ENCODE results near the gene RAB18. TPM values are rescaled to one million over a fixed set of nuclear protein-coding genes. Genes with fewer than 3 reads are reported as not detected.

RAB18 gene
- 100 to 1,000 TPM in 7 of 9 donors, 10 to 100 TPM in 2; 39.8 to 145 (median 128) TPM for total RNA-seq
- 10 to 100 TPM; 28.4 to 66.4 TPM for polyA plus RNA-seq
- long read RNA-seq, donor 1, full-length matches to known transcripts: 107 of 118 reads
- long read RNA-seq, donor 1, partial matches to known transcripts: 4 of 118 reads
- long read RNA-seq, donor 1, other reads (novel, unspliced or antisense): 7 of 118 reads
- long read RNA-seq, donor 2, full-length matches to known transcripts: 303 of 329 reads
- long read RNA-seq, donor 2, partial matches to known transcripts: 4 of 329 reads
- long read RNA-seq, donor 2, other reads (novel, unspliced or antisense): 22 of 329 reads
- long read RNA-seq, donor 3, full-length matches to known transcripts: 88 of 97 reads
- long read RNA-seq, donor 3, partial matches to known transcripts: 1 of 97 reads
- long read RNA-seq, donor 3, other reads (novel, unspliced or antisense): 8 of 97 reads

DNA sequence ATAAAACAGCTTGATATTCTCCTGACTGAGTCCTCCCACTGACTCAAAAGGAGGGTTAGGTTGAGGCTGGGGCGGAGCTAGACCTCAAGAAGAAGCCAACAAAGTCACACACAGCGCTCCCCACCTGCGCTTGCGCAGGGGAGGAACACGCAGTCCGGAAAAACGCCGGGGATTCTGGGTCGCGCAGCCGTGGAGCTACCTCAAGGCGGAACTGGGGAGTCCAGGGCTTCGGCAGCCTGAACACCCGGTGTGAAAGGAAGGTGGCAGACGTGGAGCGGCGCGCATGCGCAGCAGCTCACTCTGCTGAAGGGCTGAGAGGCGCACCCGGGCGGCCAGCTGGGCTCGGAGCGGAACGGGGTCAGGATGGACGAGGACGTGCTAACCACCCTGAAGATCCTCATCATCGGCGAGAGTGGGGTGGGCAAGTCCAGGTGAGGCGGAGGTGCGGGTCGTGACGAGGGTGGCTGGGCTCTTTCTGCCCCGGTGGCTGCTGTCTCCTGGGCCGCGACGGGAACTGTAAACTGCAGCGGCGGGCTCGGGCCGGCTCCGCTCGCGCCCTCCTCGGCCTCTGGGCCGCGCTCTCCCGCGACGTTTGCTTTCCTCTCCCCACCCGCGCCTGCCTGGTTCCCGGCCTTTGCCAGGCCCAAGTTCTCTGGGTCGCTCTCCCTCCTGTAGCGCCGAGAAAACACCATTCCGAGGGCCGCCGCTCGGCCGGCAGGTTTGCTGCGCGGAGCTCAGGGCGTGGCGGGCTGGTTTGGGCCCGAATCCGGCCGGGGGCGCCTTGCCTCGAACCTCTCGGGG lies at the start of gene RAB18:
Gene RAB18 (plus strand): TSS at position 298 of the 801 bp plus-strand sequence. CDS start 66 bp downstream, at position 364.
- peaks cover 0 to 6% (median 0%) of the 10 kb centered on the region in 9 donors for H3K36me3 ChIP-seq
- DNase-seq (peak; percentile 97 to 99 (median 99)), ATAC-seq (peak; percentile 99 to 100 (median 100))
- WGBS, 4 donors: 0% methylated on average over 27 to 71 of the region's 71 CpGs
- intact Hi-C loops (cut with DNase I): loop anchor here in 1 of 10 donors (10.0 kb wide), 1 partner anchor 259 kb away; the partner anchor contains the start of gene ACBD5
- no peaks in the 10 kb centered on the region for H3K9me3 ChIP-seq
- peaks cover 0 to 46% (median 31%) of the 10 kb centered on the region in 12 donors for H3K4me1 ChIP-seq
- TF ChIP-seq POLR2A (IDR thresholded peaks at IDR 0.05): peak in 1 of 2 donors; percentile 84
- TF ChIP-seq, protein P1, sequence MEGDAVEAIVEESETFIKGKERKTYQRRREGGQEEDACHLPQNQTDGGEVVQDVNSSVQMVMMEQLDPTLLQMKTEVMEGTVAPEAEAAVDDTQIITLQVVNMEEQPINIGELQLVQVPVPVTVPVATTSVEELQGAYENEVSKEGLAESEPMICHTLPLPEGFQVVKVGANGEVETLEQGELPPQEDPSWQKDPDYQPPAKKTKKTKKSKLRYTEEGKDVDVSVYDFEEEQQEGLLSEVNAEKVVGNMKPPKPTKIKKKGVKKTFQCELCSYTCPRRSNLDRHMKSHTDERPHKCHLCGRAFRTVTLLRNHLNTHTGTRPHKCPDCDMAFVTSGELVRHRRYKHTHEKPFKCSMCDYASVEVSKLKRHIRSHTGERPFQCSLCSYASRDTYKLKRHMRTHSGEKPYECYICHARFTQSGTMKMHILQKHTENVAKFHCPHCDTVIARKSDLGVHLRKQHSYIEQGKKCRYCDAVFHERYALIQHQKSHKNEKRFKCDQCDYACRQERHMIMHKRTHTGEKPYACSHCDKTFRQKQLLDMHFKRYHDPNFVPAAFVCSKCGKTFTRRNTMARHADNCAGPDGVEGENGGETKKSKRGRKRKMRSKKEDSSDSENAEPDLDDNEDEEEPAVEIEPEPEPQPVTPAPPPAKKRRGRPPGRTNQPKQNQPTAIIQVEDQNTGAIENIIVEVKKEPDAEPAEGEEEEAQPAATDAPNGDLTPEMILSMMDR (IDR thresholded peaks at IDR 0.05): peak in 4 of 12 donors; percentile 13 to 34 (median 22)
- peak within 1 kb of the TSS; percentile 49 to 98 (median 89) for H3K4me3 ChIP-seq
- peak within 1 kb of the TSS; percentile 73 to 92 (median 86) for H3K27ac ChIP-seq
- no peaks in the 10 kb centered on the region for H3K27me3 ChIP-seq

DNA sequence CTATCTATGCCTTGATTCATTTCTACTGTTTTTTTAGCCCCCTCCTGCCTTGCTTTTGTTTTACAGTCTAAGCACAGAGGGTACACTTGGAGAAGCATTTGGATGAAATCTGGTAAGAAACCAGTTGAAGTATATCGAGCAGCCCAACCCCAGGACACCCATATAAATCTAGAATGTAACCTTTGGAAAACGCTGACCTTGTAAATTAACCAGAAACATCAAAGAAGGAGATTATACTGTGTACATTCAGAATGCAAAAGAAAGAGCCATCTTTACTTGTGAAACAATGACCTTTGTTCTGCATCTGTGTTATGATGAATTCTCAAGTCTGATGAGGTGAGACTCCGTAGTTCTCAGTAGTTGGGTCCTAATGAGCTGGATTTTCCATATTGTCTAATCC lies 49.3 kb upstream of the RAB18 start:
- peaks cover 0 to 7% (median 0%) of the 10 kb centered on the region in 12 donors for H3K4me1 ChIP-seq
- ATAC-seq (no peak), DNase-seq (no peak)
- H3K4me3 ChIP-seq: no peak overlapping the region
- no peak overlapping the region for H3K27ac ChIP-seq
- TF ChIP-seq, protein P1 (IDR thresholded peaks at IDR 0.05): no peak
- TF ChIP-seq POLR2A (IDR thresholded peaks at IDR 0.05): no peak
- intact Hi-C loops (cut with DNase I): loop anchor here in 1 of 10 donors (10.0 kb wide), 1 partner anchor 790 kb away; no protein-coding TSS in a partner anchor
- no peaks in the 10 kb centered on the region for H3K36me3 ChIP-seq
- H3K9me3 ChIP-seq: no peaks in the 10 kb centered on the region
- H3K27me3 ChIP-seq: peaks cover 0 to 14% (median 0%) of the 10 kb centered on the region in 9 donors
- 73 to 79% (median 75%) methylated on average over 3 of the region's 3 CpGs for WGBS, 4 donors

DNA sequence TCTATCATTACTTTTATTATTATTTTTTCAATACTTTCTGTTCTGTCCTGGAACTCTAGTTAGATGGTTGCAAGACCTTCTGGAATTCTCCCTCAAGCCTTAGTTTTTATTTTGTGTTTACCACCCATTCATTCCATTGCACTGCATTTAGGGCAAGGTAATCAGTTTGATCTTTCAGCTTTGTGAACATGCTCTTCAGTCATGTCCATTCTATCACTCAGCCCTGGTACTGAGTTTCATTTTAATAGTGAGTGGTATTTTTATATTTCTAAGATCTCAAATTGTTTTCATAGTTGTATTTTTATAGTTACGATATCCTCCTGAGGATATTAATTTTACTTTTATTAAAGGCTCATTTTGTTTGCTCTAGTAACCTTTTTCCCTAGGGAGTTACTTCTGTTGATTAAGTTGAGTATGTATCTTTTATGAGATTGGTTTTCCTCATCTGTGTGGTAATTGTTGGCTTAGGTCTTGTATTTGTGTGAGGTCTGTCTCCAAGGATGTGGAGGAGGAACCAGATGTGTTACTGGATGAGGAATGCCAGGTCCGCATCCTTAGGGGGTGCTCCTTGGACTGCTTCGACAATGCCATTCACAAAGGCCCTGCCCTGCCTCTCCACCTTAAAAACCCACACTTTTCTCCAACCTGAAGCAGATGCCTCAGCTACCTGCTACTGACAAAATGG lies 46.7 kb upstream of the RAB18 start:
- peaks cover 0 to 28% (median 0%) of the 10 kb centered on the region in 9 donors for H3K27me3 ChIP-seq
- no peak overlapping the region for H3K27ac ChIP-seq
- TF ChIP-seq POLR2A (IDR thresholded peaks at IDR 0.05): no peak
- TF ChIP-seq, protein P1 (IDR thresholded peaks at IDR 0.05): no peak
- H3K36me3 ChIP-seq: no peaks in the 10 kb centered on the region
- DNase-seq: no peak
- intact Hi-C loops (cut with DNase I): loop anchor here in 1 of 10 donors (10.0 kb wide), 1 partner anchor 787 kb away; no protein-coding TSS in a partner anchor
- H3K4me3 ChIP-seq: no peak overlapping the region
- no peak for ATAC-seq
- H3K9me3 ChIP-seq: no peaks in the 10 kb centered on the region
- WGBS, 4 donors: 72 to 79% (median 76%) methylated on average over 3 of the region's 3 CpGs
- peaks cover 0 to 5% (median 0%) of the 10 kb centered on the region in 12 donors for H3K4me1 ChIP-seq
